CD4-positive, CD25-positive, alpha-beta regulatory T cell (primary cell): ENCODE measurements around the gene BEST3. TPM values are rescaled to one million over a fixed set of nuclear protein-coding genes. Genes with fewer than 3 reads are reported as not detected.

Source experiments
- ATAC-seq, 2 donors: fragments of 150-1000 bp; cut with Tn5 transposase; one replicate each; pipeline ENCODE4 v1.10.0; 2021; ENCODE audit warnings: low read depth in 2 of 2, moderate number of reproducible peaks in 2 of 2, moderate library complexity in 1 of 2
- DNase-seq, 3 donors: peaks; one replicate each; pipeline versions ENCODE4 v3.0.0 to v3.0.0-alpha.2; 2012 to 2022; ENCODE audit warnings: mixed read lengths in 1 of 3
- H3K27ac ChIP-seq: one replicate; pipeline ENCODE4 v1.7.0; 2013; ENCODE audit warnings: mild to moderate bottlenecking, low read length; ENCODE audit not compliant: insufficient read depth, poor library complexity, severe bottlenecking
- H3K27me3 ChIP-seq: one replicate; pipeline ENCODE4 v1.7.0; 2013; ENCODE audit warnings: low read length; ENCODE audit not compliant: control insufficient read depth, insufficient read depth
- H3K36me3 ChIP-seq: one replicate; pipeline ENCODE4 v1.7.0; 2013; ENCODE audit warnings: mild to moderate bottlenecking, low read length, moderate library complexity; ENCODE audit not compliant: control insufficient read depth, insufficient read depth
- H3K4me1 ChIP-seq: 2 replicates; pipeline ENCODE4 v1.7.0; 2013; ENCODE audit warnings: mild to moderate bottlenecking, low read length; ENCODE audit not compliant: insufficient read depth, control insufficient read depth, poor library complexity, severe bottlenecking
- H3K4me3 ChIP-seq: one replicate; pipeline ENCODE4 v1.7.0; 2013; ENCODE audit warnings: low read depth, mild to moderate bottlenecking, low read length, moderate library complexity
- H3K9me3 ChIP-seq, 2 experiments: 1 replicate in 1 of 2; 2 replicates in 1 of 2; pipeline ENCODE4 v1.7.0; 2013; ENCODE audit warnings: low read length in 2 of 2, mild to moderate bottlenecking in 1 of 2, moderate library complexity in 1 of 2; ENCODE audit not compliant: control insufficient read depth in 2 of 2
- H3K27ac Mint-ChIP-seq, 3 donors: one replicate each; pipeline ENCODE4 v1.8.0; 2020 to 2022; ENCODE audit warnings: mild to moderate bottlenecking in 3 of 3, mixed read lengths in 3 of 3, moderate library complexity in 2 of 3
- H3K27me3 Mint-ChIP-seq: one replicate; pipeline ENCODE4 v1.8.0; 2022; ENCODE audit warnings: mild to moderate bottlenecking, mixed read lengths
- H3K36me3 Mint-ChIP-seq: one replicate; pipeline ENCODE4 v1.8.0; 2020; ENCODE audit warnings: mixed read lengths
- H3K4me1 Mint-ChIP-seq, 4 donors: one replicate each; pipeline ENCODE4 v1.8.0; 2020 to 2022; ENCODE audit warnings: mixed read lengths in 4 of 4, mild to moderate bottlenecking in 1 of 4
- H3K4me3 Mint-ChIP-seq, 4 donors: one replicate each; pipeline ENCODE4 v1.8.0; 2020 to 2022; ENCODE audit warnings: mild to moderate bottlenecking in 4 of 4, mixed read lengths in 4 of 4, moderate library complexity in 3 of 4
- H3K9me3 Mint-ChIP-seq, 7 donors: one replicate each; pipeline ENCODE4 v1.8.0; 2020 to 2022; ENCODE audit warnings: mixed read lengths in 7 of 7, mild to moderate bottlenecking in 3 of 7, moderate library complexity in 2 of 7
- polyA plus RNA-seq, 4 donors: library from polyadenylated mRNA; unstranded; fragments of 300-500 nt; fragmentation: Illumina TruSeq; gene quantifications; one replicate each; pipeline ENCODE4 v1.2.3, GENCODE V29; 2021
- total RNA-seq: library from RNA; stranded (reverse); gene quantifications from one replicate; pipeline ENCODE4 v1.2.3, GENCODE V29; 2022

The BEST3 gene
- total and polyA plus RNA-seq, 5 donors from 2014 or later: not detected

GRCh38 chr12:69701826-69702225, 2.7 kb upstream of the BEST3 start:
- H3K27ac Mint-ChIP-seq: no peak overlapping the region

GRCh38 chr12:69698054-69698453, 1.0 kb downstream of the BEST3 start:
- no peak overlapping the region for H3K27ac ChIP-seq
- Mint-ChIP-seq H3K27me3 (peaks cover 12% of the 10 kb centered on the region), H3K4me3 (no peak overlapping the region), H3K27ac (no peak overlapping the region), H3K4me1 (no peaks in the 10 kb centered on the region), H3K9me3 (no peaks in the 10 kb centered on the region), H3K36me3 (no peaks in the 10 kb centered on the region)
- H3K4me1 ChIP-seq: no peaks in the 10 kb centered on the region
- ATAC-seq: no peak
- no peak overlapping the region for H3K4me3 ChIP-seq
- H3K36me3 ChIP-seq: no peaks in the 10 kb centered on the region
- DNase-seq: no peak
- peaks cover 11% of the 10 kb centered on the region for H3K27me3 ChIP-seq
- no peaks in the 10 kb centered on the region for H3K9me3 ChIP-seq

More at GRCh38 chr12:69701826-69702225, 2.7 kb upstream of the BEST3 start:
- no peaks in the 10 kb centered on the region for H3K4me1 ChIP-seq
- ATAC-seq: no peak
- no peak overlapping the region for H3K27ac ChIP-seq
- H3K36me3 Mint-ChIP-seq: no peaks in the 10 kb centered on the region
- H3K4me3 Mint-ChIP-seq: no peak overlapping the region
- H3K9me3 ChIP-seq: no peaks in the 10 kb centered on the region
- no peaks in the 10 kb centered on the region for H3K4me1 Mint-ChIP-seq
- H3K27me3 Mint-ChIP-seq: peaks cover 8% of the 10 kb centered on the region
- no peak overlapping the region for H3K4me3 ChIP-seq
- no peak for DNase-seq
- peaks cover 4% of the 10 kb centered on the region for H3K27me3 ChIP-seq
- H3K36me3 ChIP-seq: no peaks in the 10 kb centered on the region
- peaks cover 0 to 2% (median 0%) of the 10 kb centered on the region in 7 donors for H3K9me3 Mint-ChIP-seq

- H3K27ac Mint-ChIP-seq: no peak overlapping the region
- H3K27ac ChIP-seq: no peak overlapping the region
- H3K9me3 ChIP-seq: no peaks in the 10 kb centered on the region
- no peaks in the 10 kb centered on the region for H3K9me3 Mint-ChIP-seq
- peaks cover 11% of the 10 kb centered on the region for H3K27me3 ChIP-seq
- DNase-seq (no peak), ATAC-seq (no peak)
- no peak overlapping the region for H3K4me3 ChIP-seq
- peaks cover 0 to 2% (median 0%) of the 10 kb centered on the region in 4 donors for H3K4me1 Mint-ChIP-seq
- no peaks in the 10 kb centered on the region for H3K4me1 ChIP-seq
- no peaks in the 10 kb centered on the region for H3K36me3 Mint-ChIP-seq
- peaks cover 12% of the 10 kb centered on the region for H3K27me3 Mint-ChIP-seq
- H3K36me3 ChIP-seq: no peaks in the 10 kb centered on the region
- no peak overlapping the region for H3K4me3 Mint-ChIP-seq
Observed at GRCh38 chr12:69694123-69694522, 5.0 kb downstream of the BEST3 start.

- no peak overlapping the region for H3K4me3 Mint-ChIP-seq
- Histone ChIP-seq H3K27me3 (peaks cover 6% of the 10 kb centered on the region), H3K9me3 (no peaks in the 10 kb centered on the region), H3K4me1 (no peaks in the 10 kb centered on the region), H3K27ac (no peak overlapping the region), H3K36me3 (no peaks in the 10 kb centered on the region), H3K4me3 (no peak overlapping the region)
- no peak overlapping the region for H3K27ac Mint-ChIP-seq
- H3K9me3 Mint-ChIP-seq: no peaks in the 10 kb centered on the region
- H3K36me3 Mint-ChIP-seq: no peaks in the 10 kb centered on the region
- ATAC-seq (no peak), DNase-seq (no peak)
- H3K27me3 Mint-ChIP-seq: peaks cover 6% of the 10 kb centered on the region
- H3K4me1 Mint-ChIP-seq: peaks cover 0 to 2% (median 0%) of the 10 kb centered on the region in 4 donors
Observed at GRCh38 chr12:69689638-69690037, 9.5 kb downstream of the BEST3 start.

- peaks cover 5% of the 10 kb centered on the region for H3K27me3 ChIP-seq
- Mint-ChIP-seq H3K36me3 (no peaks in the 10 kb centered on the region), H3K27me3 (peaks cover 6% of the 10 kb centered on the region), H3K4me1 (peaks cover 0 to 2% (median 0%) of the 10 kb centered on the region in 4 donors), H3K9me3 (peaks cover 0 to 2% (median 0%) of the 10 kb centered on the region in 7 donors), H3K27ac (no peak overlapping the region), H3K4me3 (no peak overlapping the region)
- no peaks in the 10 kb centered on the region for H3K9me3 ChIP-seq
- H3K4me1 ChIP-seq: no peaks in the 10 kb centered on the region
- no peak overlapping the region for H3K4me3 ChIP-seq
- H3K36me3 ChIP-seq: no peaks in the 10 kb centered on the region
- ATAC-seq (peak in 1 of 2 donors; percentile 48), DNase-seq (peak in 1 of 3 donors; percentile 19)
- no peak overlapping the region for H3K27ac ChIP-seq
Observed at GRCh38 chr12:69688471-69689427, 10.4 kb downstream of the BEST3 start.

GRCh38 chr12:69688021-69688420, 11.1 kb downstream of the BEST3 start:
- no peak overlapping the region for H3K4me3 ChIP-seq
- DNase-seq (no peak), ATAC-seq (no peak)
- H3K27me3 Mint-ChIP-seq: peaks cover 4% of the 10 kb centered on the region
- H3K27me3 ChIP-seq: peaks cover 2% of the 10 kb centered on the region
- H3K36me3 ChIP-seq: no peaks in the 10 kb centered on the region
- no peak overlapping the region for H3K27ac Mint-ChIP-seq
- no peak overlapping the region for H3K4me3 Mint-ChIP-seq
- peaks cover 0 to 2% (median 0%) of the 10 kb centered on the region in 7 donors for H3K9me3 Mint-ChIP-seq
- no peaks in the 10 kb centered on the region for H3K4me1 ChIP-seq
- H3K36me3 Mint-ChIP-seq: no peaks in the 10 kb centered on the region
- no peaks in the 10 kb centered on the region for H3K9me3 ChIP-seq
- peaks cover 0 to 2% (median 0%) of the 10 kb centered on the region in 4 donors for H3K4me1 Mint-ChIP-seq
- no peak overlapping the region for H3K27ac ChIP-seq

GRCh38 chr12:69687390-69687789, 11.7 kb downstream of the BEST3 start:
- Histone ChIP-seq H3K4me1 (no peaks in the 10 kb centered on the region), H3K27ac (no peak overlapping the region), H3K36me3 (no peaks in the 10 kb centered on the region), H3K9me3 (no peaks in the 10 kb centered on the region), H3K27me3 (peaks cover 2% of the 10 kb centered on the region), H3K4me3 (no peak overlapping the region)
- Mint-ChIP-seq H3K36me3 (no peaks in the 10 kb centered on the region), H3K9me3 (peaks cover 0 to 4% (median 0%) of the 10 kb centered on the region in 7 donors), H3K4me3 (no peak overlapping the region), H3K27ac (no peak overlapping the region), H3K27me3 (peaks cover 4% of the 10 kb centered on the region), H3K4me1 (peaks cover 0 to 2% (median 0%) of the 10 kb centered on the region in 4 donors)
- DNase-seq (no peak), ATAC-seq (no peak)
